BJ (cell line): Measurements from ENCODE around the gene HOXC10. TPM values are rescaled to one million over a fixed set of nuclear protein-coding genes. Genes with fewer than 3 reads are reported as not detected.

Experiments used
- CTCF ChIA-PET: fragments of 350-600 bp; formaldehyde crosslinking; extraction: SDS; loops from one replicate; lab custom pipeline; 2021; ENCODE audit warnings: antibody characterized with exemption, inconsistent platforms; lab: Yijun Ruan, JAX
- POLR2A ChIA-PET: fragments of 300-600 bp; sonication (Branson Sonifier 250); formaldehyde crosslinking; extraction: SDS; loops from one replicate; lab custom pipeline; 2021; ENCODE audit warnings: antibody characterized with exemption; lab: Charles Lee
- DNase-seq: peaks from one replicate; pipeline ENCODE4 v3.0.0-alpha.2; 2011; ENCODE audit warnings: low read depth
- H3K27me3 ChIP-seq: 2 replicates; pipeline ENCODE4 v1.6.0; 2011; ENCODE audit warnings: low read length; ENCODE audit not compliant: control insufficient read depth, insufficient read depth
- H3K36me3 ChIP-seq: 2 replicates; pipeline ENCODE4 v1.5.1; 2011; ENCODE audit warnings: low read length; ENCODE audit not compliant: control insufficient read depth, insufficient read depth
- H3K4me3 ChIP-seq: 2 replicates; pipeline ENCODE4 v1.5.1; 2011; ENCODE audit warnings: low read depth, mild to moderate bottlenecking, control low read depth, low read length
- CTCF ChIP-seq: IDR thresholded peaks from 2 replicates; pipeline ENCODE4 v1.5.1; 2011; ENCODE audit warnings: low read depth, mild to moderate bottlenecking, control low read depth, inconsistent platforms, low read length, moderate library complexity; ENCODE audit not compliant: insufficient read depth
- polyA plus RNA-seq: library from polyadenylated mRNA; depleted of rRNA; stranded (reverse); fragments of >200 nt; gene quantifications from 2 replicates; pipeline ENCODE4 v1.2.3, GENCODE V29; 2011

The HOXC10 gene
- polyA plus RNA-seq, 1 experiment, result 13.9 TPM

DNA sequence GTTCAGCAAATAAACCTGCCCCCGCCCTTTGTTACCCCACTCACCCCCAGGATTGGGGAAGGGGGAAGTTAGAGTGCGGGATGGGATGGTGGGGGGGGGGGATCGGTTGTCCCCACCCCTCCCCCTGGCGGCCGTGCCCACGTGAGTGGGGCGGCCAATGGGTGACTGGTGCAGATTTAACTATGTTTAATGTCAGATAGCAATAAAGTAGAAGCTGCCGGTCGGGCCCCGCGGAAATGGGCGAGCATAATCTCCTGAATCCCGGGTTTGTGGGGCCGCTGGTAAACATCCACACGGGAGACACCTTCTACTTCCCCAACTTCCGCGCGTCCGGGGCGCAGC, 30.3 kb upstream of the HOXC10 start, which contains the start of gene HOXC12:
Gene HOXC12, plus strand, starts transcription at position 210 of the 342 bp plus-strand sequence. Its CDS starts 27 bp downstream, at position 237.
- ChIA-PET POLR2A (interaction anchor here (0.7 kb wide), 1 partner anchor 14 kb away, joined by 8 read pairs; no protein-coding TSS in a partner anchor), CTCF (interaction anchor here (0.7 kb wide), 1 partner anchor 29 kb away, joined by 3 read pairs; no protein-coding TSS in a partner anchor)
- no peak for DNase-seq
- peaks cover 60% of the 10 kb centered on the region for H3K27me3 ChIP-seq
- 0 out of 2 replicates have a peak within 1 kb of the TSS, but pooled peaks have one; percentile 1 for H3K4me3 ChIP-seq
- H3K36me3 ChIP-seq, result no peaks in the 10 kb centered on the region
- TF ChIP-seq CTCF, result no peak

DNA sequence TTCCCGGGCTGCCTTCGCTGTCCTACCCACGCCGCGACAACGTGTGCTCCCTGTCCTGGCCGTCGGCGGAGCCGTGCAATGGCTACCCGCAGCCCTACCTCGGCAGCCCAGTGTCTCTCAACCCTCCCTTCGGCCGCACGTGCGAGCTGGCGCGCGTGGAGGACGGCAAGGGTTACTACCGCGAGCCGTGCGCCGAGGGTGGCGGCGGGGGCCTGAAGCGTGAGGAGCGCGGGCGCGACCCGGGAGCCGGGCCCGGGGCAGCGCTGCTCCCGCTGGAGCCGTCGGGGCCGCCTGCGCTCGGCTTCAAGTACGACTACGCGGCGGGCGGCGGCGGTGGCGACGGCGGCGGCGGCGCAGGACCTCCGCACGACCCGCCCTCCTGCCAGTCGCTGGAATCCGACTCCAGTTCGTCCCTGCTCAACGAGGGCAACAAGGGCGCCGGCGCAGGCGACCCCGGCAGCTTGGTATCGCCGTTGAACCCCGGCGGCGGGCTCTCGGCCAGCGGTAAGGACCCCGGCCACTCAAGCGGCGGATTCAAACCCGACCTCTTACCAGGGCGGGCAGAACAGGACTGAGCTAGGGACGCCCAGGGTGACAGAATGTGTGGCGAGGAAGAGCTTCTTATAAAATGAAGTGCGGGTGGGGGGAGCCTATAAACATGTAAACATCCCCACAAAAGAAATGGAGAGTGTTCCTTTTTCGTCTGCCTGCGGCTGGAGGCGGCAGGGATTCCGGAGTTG, 29.7 kb upstream of the HOXC10 start:
- ChIA-PET CTCF (interaction anchor here (0.7 to 1.0 kb wide), 2 partner anchors 29 to 30 kb away, joined by 3 read pairs; partner anchors contain the start of gene HOXC10), POLR2A (interaction anchor here (0.7 kb wide), 1 partner anchor 15 kb away, joined by 8 read pairs; no protein-coding TSS in a partner anchor)
- no peak for TF ChIP-seq CTCF
- no peaks in the 10 kb centered on the region for H3K36me3 ChIP-seq
- 0 out of 2 replicates have a peak overlapping the region, but pooled peaks have one; percentile 1 for H3K4me3 ChIP-seq
- DNase-seq, result no peak
- peaks cover 55% of the 10 kb centered on the region for H3K27me3 ChIP-seq

DNA sequence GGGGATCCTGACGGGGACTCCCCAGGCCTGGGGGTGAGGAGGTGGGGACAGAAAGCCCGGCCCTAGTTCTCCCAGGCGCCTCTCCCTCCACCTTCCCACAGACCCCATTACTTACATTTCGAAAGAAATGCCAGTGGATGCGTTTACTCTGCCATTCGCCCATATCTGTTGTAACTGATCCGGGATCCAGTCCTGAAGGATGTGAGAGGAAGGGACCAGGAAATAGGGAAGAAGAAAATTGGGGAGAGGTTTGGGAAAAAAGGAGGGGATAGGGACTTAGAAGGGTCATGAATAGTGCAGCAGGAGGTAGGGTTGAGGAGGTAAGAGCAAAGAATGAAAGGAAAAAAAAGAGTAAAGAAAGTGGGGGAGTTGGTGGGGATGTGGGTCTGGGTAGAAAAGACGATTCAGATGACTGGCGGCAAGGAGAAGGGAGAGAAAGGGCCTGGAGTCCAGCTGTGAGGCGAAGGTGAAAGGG, 29.1 kb upstream of the HOXC10 start:
- POLR2A ChIA-PET, result no interaction called here
- no peak overlapping the region for H3K4me3 ChIP-seq
- H3K27me3 ChIP-seq, result peaks cover 50% of the 10 kb centered on the region
- H3K36me3 ChIP-seq, result no peaks in the 10 kb centered on the region
- DNase-seq, result no peak
- CTCF ChIA-PET, result interaction anchor here (1.0 kb wide), 2 partner anchors 10 to 29 kb away, joined by 3 read pairs; partner anchors contain the start of gene HOXC10
- TF ChIP-seq CTCF, result no peak

GRCh38 chr12:53956251-53956887, 28.6 kb upstream of the HOXC10 start:
- TF ChIP-seq CTCF, result no peak
- ChIA-PET CTCF (interaction anchor here (1.0 kb wide), 2 partner anchors 10 to 29 kb away, joined by 3 read pairs; partner anchors contain the start of gene HOXC10), POLR2A (no interaction called here)
- Histone ChIP-seq H3K4me3 (no peak overlapping the region), H3K27me3 (peaks cover 44% of the 10 kb centered on the region), H3K36me3 (no peaks in the 10 kb centered on the region)
- no peak for DNase-seq
